GM23338 (cell line): ENCODE data around the gene ADPRHL1. TPM values are rescaled to one million over a fixed set of nuclear protein-coding genes. Genes with fewer than 3 reads are reported as not detected.

Experiments
- ATAC-seq: fragments of 200-7000 bp; cut with Tn5 transposase; 3 replicates; pipeline ENCODE4 v1.9.1; 2020
- DNase-seq: peaks from one replicate; pipeline ENCODE4 v3.0.0-alpha.2; 2015; ENCODE audit warnings: low spot score
- H2AFZ ChIP-seq: fragments of 200-600 bp; sonication (generic); 2 replicates; pipeline ENCODE4 v1.8.0; 2016; ENCODE audit warnings: antibody characterized with exemption, mild to moderate bottlenecking, moderate library complexity
- H3F3A ChIP-seq: fragments of 200-600 bp; sonication (generic); replicated peaks from 2 replicates; pipeline ENCODE4 v1.8.0; 2017; ENCODE audit warnings: antibody characterized with exemption, mixed run types, low read depth
- H3K27ac ChIP-seq: fragments of 200-600 bp; sonication (generic); 2 replicates; pipeline ENCODE4 v1.6.1; 2016; ENCODE audit warnings: low read depth
- H3K27me3 ChIP-seq: fragments of 200-600 bp; sonication (generic); 2 replicates; pipeline ENCODE4 v1.8.0; 2016; ENCODE audit warnings: mild to moderate bottlenecking, mixed run types, moderate library complexity; ENCODE audit not compliant: insufficient read depth
- H3K36me3 ChIP-seq: fragments of 200-600 bp; sonication (generic); 2 replicates; pipeline ENCODE4 v1.8.0; 2016; ENCODE audit warnings: mild to moderate bottlenecking; ENCODE audit not compliant: insufficient read depth
- H3K4me1 ChIP-seq: fragments of 200-600 bp; sonication (generic); 2 replicates; pipeline ENCODE4 v1.8.0; 2016; ENCODE audit warnings: mild to moderate bottlenecking, moderate library complexity; ENCODE audit not compliant: insufficient read depth
- H3K4me2 ChIP-seq: fragments of 200-600 bp; sonication (generic); 2 replicates; pipeline ENCODE4 v1.7.1; 2017; ENCODE audit warnings: mixed run types
- H3K4me3 ChIP-seq: fragments of 200-600 bp; sonication (generic); 2 replicates; pipeline ENCODE4 v1.6.1; 2016; ENCODE audit warnings: mixed run types
- H3K79me2 ChIP-seq: fragments of 200-600 bp; sonication (generic); replicated peaks from 2 replicates; pipeline ENCODE4 v1.8.0; 2017; ENCODE audit warnings: mild to moderate bottlenecking; ENCODE audit not compliant: insufficient read depth
- H3K9me2 ChIP-seq: fragments of 200-600 bp; sonication (generic); 2 replicates; pipeline ENCODE4 v1.8.0; 2017; ENCODE audit not compliant: insufficient read depth
- H4K20me1 ChIP-seq: fragments of 200-600 bp; sonication (generic); replicated peaks from 2 replicates; pipeline ENCODE4 v1.8.0; 2017; ENCODE audit warnings: mild to moderate bottlenecking; ENCODE audit not compliant: insufficient read depth
- H3K27ac Mint-ChIP-seq: 2 replicates; pipeline ENCODE4 v1.8.0; 2020; ENCODE audit warnings: inconsistent platforms, mild to moderate bottlenecking, moderate library complexity, mixed read lengths
- H3K27me3 Mint-ChIP-seq: 3 replicates; pipeline ENCODE4 v1.8.0; 2022; ENCODE audit warnings: low read depth, mild to moderate bottlenecking, moderate library complexity, mixed read lengths, inconsistent platforms; ENCODE audit not compliant: insufficient read depth, poor library complexity
- H3K36me3 Mint-ChIP-seq: 3 replicates; pipeline ENCODE4 v1.8.0; 2021; ENCODE audit warnings: low read depth, mild to moderate bottlenecking, inconsistent platforms, moderate library complexity, mixed read lengths
- H3K4me1 Mint-ChIP-seq: 3 replicates; pipeline ENCODE4 v1.8.0; 2020; ENCODE audit warnings: mild to moderate bottlenecking, inconsistent platforms, mixed read lengths
- H3K4me3 Mint-ChIP-seq: 3 replicates; pipeline ENCODE4 v1.8.0; 2021; ENCODE audit warnings: moderate library complexity, mild to moderate bottlenecking, inconsistent platforms, mixed read lengths
- H3K9me3 Mint-ChIP-seq: 3 replicates; pipeline ENCODE4 v1.8.0; 2020; ENCODE audit warnings: moderate library complexity, mild to moderate bottlenecking, inconsistent platforms, mixed read lengths
- JUNB ChIP-seq: IDR thresholded peaks from one replicate; pipeline ENCODE4 v1.6.1; 2016; ENCODE audit warnings: antibody characterized with exemption; ENCODE audit not compliant: unreplicated experiment
- STAT1 ChIP-seq: IDR thresholded peaks from one replicate; pipeline ENCODE4 v1.6.1; 2016; ENCODE audit warnings: antibody characterized with exemption; ENCODE audit not compliant: unreplicated experiment
- ZNF114 ChIP-seq: fragments of 250-450 bp; sonication (Bioruptor Pico); IDR thresholded peaks from 2 replicates; pipeline ENCODE4 v1.5.0; 2020; ENCODE audit warnings: mild to moderate bottlenecking, moderate library complexity
- ZNF331 ChIP-seq: fragments of 250-450 bp; sonication (Bioruptor Pico); IDR thresholded peaks from 2 replicates; pipeline ENCODE4 v1.5.0; 2020; ENCODE audit warnings: low read depth, mild to moderate bottlenecking, moderate library complexity
- polyA plus RNA-seq: library from polyadenylated mRNA; unstranded; fragments of >200 nt; fragmentation: Nextera tagmentation; extraction: Ambion mirVana; gene quantifications from 2 replicates; pipeline ENCODE4 v1.2.1, GENCODE V29; 2016
- total RNA-seq: library from RNA; depleted of rRNA; stranded (reverse); fragments of >200 nt; shearing (Covaris generic); gene quantifications from 2 replicates; pipeline ENCODE4 v1.2.3, GENCODE V29; 2014
- TF ChIP-seq, protein P1 (sequence below): fragments of 250-450 bp; sonication (Bioruptor Pico); IDR thresholded peaks from 2 replicates; pipeline ENCODE4 v1.5.0; 2020; ENCODE audit warnings: mild to moderate bottlenecking, moderate library complexity
- TF ChIP-seq, protein P2 (sequence below): IDR thresholded peaks from 2 replicates; pipeline ENCODE4 v1.6.1; 2016; ENCODE audit warnings: antibody characterized with exemption
- TF ChIP-seq, protein P3 (sequence below), 2 experiments: fragments of 200-600 bp in 1 of 2; sonication (generic) in 1 of 2; conservative IDR thresholded peaks; 2 replicates each; pipeline versions ENCODE4 v1.5.1 to v1.6.1; 2016 to 2017; ENCODE audit warnings: antibody characterized with exemption in 2 of 2, low read depth in 2 of 2, mild to moderate bottlenecking in 2 of 2, moderate library complexity in 1 of 2

Gene ADPRHL1
- total and polyA plus RNA-seq, 2 experiments from 2014 or later, result 0.80 to 1.0 TPM

DNA sequence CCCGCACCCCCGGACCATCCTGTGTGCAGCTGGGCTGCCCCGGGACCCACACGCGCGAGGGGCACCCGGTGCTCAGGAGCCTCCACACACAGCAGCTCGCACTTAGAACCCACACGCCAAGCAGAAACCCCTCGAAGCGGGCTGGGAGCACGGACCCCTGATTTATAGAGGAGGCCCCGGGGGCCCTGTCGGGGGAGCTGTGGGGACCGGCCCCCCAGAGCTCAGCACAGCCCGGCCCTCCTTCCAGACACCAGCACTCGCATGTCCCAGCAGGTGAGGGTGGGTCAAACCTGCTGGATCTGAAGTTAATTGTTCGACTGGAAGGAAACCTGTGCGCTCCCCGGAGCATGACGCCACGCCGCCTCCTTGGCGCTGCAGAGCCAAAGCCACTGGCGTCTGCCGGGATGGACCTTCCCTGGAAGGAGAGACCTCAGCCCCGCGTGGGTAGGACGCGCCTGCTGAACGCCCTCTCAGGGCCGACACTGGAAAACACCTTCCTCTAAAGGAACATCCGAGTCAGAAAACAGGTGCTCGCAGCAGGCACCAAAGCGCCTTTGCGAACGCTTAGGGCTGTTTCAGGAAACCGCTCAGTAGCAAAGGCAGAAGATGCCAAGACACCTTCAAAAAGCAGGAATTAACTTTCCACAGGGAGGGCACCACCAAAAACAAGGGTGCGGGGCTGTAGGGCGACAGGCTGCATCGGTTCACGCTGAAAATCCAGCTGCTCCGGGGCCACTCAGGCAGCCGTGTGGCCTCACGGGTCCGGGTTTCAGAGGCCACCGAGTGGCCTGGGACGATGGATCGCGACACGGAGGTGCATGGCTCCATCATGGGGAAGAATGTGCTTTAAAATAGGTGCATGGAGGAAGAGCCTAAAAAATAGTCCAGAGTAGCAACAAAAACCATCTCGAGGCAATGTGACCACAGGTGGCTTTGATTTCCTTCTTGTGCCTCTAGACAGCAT lies 51.6 kb downstream of the ADPRHL1 start (continued):
- TF ChIP-seq, protein P1, sequence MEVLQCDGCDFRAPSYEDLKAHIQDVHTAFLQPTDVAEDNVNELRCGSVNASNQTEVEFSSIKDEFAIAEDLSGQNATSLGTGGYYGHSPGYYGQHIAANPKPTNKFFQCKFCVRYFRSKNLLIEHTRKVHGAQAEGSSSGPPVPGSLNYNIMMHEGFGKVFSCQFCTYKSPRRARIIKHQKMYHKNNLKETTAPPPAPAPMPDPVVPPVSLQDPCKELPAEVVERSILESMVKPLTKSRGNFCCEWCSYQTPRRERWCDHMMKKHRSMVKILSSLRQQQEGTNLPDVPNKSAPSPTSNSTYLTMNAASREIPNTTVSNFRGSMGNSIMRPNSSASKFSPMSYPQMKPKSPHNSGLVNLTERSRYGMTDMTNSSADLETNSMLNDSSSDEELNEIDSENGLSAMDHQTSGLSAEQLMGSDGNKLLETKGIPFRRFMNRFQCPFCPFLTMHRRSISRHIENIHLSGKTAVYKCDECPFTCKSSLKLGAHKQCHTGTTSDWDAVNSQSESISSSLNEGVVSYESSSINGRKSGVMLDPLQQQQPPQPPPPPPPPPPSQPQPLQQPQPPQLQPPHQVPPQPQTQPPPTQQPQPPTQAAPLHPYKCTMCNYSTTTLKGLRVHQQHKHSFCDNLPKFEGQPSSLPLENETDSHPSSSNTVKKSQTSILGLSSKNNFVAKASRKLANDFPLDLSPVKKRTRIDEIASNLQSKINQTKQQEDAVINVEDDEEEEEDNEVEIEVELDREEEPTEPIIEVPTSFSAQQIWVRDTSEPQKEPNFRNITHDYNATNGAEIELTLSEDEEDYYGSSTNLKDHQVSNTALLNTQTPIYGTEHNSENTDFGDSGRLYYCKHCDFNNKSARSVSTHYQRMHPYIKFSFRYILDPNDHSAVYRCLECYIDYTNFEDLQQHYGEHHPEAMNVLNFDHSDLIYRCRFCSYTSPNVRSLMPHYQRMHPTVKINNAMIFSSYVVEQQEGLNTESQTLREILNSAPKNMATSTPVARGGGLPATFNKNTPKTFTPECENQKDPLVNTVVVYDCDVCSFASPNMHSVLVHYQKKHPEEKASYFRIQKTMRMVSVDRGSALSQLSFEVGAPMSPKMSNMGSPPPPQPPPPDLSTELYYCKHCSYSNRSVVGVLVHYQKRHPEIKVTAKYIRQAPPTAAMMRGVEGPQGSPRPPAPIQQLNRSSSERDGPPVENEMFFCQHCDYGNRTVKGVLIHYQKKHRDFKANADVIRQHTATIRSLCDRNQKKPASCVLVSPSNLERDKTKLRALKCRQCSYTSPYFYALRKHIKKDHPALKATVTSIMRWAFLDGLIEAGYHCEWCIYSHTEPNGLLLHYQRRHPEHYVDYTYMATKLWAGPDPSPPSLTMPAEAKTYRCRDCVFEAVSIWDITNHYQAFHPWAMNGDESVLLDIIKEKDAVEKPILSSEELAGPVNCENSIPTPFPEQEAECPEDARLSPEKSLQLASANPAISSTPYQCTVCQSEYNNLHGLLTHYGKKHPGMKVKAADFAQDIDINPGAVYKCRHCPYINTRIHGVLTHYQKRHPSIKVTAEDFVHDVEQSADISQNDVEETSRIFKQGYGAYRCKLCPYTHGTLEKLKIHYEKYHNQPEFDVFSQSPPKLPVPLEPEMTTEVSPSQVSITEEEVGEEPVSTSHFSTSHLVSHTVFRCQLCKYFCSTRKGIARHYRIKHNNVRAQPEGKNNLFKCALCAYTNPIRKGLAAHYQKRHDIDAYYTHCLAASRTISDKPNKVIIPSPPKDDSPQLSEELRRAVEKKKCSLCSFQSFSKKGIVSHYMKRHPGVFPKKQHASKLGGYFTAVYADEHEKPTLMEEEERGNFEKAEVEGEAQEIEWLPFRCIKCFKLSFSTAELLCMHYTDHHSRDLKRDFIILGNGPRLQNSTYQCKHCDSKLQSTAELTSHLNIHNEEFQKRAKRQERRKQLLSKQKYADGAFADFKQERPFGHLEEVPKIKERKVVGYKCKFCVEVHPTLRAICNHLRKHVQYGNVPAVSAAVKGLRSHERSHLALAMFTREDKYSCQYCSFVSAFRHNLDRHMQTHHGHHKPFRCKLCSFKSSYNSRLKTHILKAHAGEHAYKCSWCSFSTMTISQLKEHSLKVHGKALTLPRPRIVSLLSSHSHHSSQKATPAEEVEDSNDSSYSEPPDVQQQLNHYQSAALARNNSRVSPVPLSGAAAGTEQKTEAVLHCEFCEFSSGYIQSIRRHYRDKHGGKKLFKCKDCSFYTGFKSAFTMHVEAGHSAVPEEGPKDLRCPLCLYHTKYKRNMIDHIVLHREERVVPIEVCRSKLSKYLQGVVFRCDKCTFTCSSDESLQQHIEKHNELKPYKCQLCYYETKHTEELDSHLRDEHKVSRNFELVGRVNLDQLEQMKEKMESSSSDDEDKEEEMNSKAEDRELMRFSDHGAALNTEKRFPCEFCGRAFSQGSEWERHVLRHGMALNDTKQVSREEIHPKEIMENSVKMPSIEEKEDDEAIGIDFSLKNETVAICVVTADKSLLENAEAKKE (CRISPR knock-in tag), result no peak

DNA sequence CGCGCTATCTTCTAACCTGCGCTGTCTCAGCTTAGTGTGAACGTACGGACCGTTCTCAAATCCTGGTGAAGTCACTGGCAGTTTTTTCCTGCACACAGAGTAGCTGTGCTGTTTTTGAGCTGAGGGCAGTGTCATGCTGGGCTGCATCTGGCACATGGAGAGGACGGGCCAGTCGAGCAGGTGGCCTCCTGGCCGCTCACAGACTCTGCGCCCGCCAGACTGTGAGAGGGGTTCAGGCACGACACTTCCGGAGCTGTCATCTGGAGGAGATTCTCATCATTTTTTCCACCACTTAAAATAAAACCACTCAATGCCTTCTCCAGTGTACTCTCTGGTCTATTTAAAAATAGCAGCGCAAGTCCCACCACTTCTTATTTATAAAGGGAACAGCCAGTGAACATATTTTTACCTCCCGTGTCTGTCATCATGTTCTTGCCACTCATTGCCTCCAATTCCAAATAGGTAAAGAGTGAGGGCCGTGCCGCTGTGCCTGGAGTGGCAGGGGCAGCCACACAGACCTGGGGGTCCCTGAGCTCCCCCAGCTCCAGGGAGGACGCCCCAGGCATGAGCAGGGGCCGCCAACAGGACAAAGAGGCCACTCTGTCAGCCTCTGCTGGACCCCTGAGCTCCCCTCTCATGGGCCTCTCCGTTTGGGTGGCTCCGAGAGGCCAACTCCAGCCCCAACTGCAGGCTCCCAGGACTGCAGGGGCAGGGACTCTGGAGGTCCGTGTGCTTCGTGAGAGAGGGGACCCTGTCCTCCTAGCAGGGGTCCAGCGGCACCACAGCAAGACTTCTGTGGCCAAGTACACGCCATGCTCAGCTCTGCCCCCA lies 52.5 kb downstream of the ADPRHL1 start:
- H3K4me3 Mint-ChIP-seq, result no peak overlapping the region
- Histone ChIP-seq H2AFZ (peak overlapping the region; percentile 76; the same call in 1 of the 2 replicates), H3K36me3 (no peaks in the 10 kb centered on the region), H3K4me2 (no peak overlapping the region), H3K4me3 (no peak overlapping the region), H3F3A (no peaks in the 10 kb centered on the region), H4K20me1 (no peaks in the 10 kb centered on the region), H3K9me2 (no peaks in the 10 kb centered on the region), H3K27ac (no peak overlapping the region), H3K27me3 (no peaks in the 10 kb centered on the region), H3K4me1 (peaks cover 5% of the 10 kb centered on the region; the same call in 1 of the 2 replicates), H3K79me2 (no peaks in the 10 kb centered on the region)
- ATAC-seq, result no peak
- H3K9me3 Mint-ChIP-seq, result no peaks in the 10 kb centered on the region
- H3K36me3 Mint-ChIP-seq, result no peaks in the 10 kb centered on the region
- peaks cover 16% of the 10 kb centered on the region; the same call in 2 of the 3 replicates for H3K4me1 Mint-ChIP-seq
- H3K27me3 Mint-ChIP-seq, result peaks cover 15% of the 10 kb centered on the region
- no peak overlapping the region; the same call in 1 of the 2 replicates for H3K27ac Mint-ChIP-seq
- no peak for DNase-seq
- TF ChIP-seq, protein P2, sequence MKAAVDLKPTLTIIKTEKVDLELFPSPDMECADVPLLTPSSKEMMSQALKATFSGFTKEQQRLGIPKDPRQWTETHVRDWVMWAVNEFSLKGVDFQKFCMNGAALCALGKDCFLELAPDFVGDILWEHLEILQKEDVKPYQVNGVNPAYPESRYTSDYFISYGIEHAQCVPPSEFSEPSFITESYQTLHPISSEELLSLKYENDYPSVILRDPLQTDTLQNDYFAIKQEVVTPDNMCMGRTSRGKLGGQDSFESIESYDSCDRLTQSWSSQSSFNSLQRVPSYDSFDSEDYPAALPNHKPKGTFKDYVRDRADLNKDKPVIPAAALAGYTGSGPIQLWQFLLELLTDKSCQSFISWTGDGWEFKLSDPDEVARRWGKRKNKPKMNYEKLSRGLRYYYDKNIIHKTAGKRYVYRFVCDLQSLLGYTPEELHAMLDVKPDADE, result no peak
- TF ChIP-seq JUNB (no peak), ZNF114 (CRISPR knock-in tag) (no peak), ZNF331 (no peak), STAT1 (no peak)
- TF ChIP-seq, protein P3, sequence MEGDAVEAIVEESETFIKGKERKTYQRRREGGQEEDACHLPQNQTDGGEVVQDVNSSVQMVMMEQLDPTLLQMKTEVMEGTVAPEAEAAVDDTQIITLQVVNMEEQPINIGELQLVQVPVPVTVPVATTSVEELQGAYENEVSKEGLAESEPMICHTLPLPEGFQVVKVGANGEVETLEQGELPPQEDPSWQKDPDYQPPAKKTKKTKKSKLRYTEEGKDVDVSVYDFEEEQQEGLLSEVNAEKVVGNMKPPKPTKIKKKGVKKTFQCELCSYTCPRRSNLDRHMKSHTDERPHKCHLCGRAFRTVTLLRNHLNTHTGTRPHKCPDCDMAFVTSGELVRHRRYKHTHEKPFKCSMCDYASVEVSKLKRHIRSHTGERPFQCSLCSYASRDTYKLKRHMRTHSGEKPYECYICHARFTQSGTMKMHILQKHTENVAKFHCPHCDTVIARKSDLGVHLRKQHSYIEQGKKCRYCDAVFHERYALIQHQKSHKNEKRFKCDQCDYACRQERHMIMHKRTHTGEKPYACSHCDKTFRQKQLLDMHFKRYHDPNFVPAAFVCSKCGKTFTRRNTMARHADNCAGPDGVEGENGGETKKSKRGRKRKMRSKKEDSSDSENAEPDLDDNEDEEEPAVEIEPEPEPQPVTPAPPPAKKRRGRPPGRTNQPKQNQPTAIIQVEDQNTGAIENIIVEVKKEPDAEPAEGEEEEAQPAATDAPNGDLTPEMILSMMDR (conservative IDR thresholded peaks at IDR 0.05; ENCODE audit: low read depth in 2 of 2), result no peak
